Measurements from ENCODE around the gene DNAH7. TPM values are rescaled to one million over a fixed set of nuclear protein-coding genes. Genes with fewer than 3 reads are reported as not detected.

DNAH7 gene
- total RNA-seq, 4 donors from 2014 or later, result 1.3 to 11.9 (median 2.4) TPM

DNA sequence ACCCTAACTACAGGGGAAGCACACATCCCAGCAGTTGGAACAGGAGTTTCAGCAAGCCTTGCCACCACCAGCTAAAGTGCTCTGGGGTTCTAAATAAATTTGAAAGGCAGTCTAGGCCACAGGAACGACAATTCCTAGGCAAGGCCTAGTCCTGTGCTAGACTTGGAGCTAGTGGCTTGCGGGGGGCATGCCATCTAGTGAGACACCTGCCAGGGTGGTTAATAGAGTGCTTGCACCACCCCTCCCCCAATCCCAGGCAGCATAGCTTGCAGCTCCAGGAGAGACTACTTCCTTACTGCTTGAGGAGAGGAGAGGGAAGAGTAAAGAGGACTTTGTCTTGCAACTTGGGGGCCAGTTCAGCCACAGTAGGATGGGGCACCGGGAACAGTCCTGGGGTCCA lies 309.8 kb downstream of the DNAH7 start:
- DNase-seq, result no peak
- Histone ChIP-seq H3K4me1 (no peaks in the 10 kb centered on the region), H3K36me3 (no peaks in the 10 kb centered on the region), H3K27ac (no peak overlapping the region), H3K4me3 (no peak overlapping the region), H3K9me3 (no peaks in the 10 kb centered on the region), H3K27me3 (no peaks in the 10 kb centered on the region)
- TF ChIP-seq, protein P1, sequence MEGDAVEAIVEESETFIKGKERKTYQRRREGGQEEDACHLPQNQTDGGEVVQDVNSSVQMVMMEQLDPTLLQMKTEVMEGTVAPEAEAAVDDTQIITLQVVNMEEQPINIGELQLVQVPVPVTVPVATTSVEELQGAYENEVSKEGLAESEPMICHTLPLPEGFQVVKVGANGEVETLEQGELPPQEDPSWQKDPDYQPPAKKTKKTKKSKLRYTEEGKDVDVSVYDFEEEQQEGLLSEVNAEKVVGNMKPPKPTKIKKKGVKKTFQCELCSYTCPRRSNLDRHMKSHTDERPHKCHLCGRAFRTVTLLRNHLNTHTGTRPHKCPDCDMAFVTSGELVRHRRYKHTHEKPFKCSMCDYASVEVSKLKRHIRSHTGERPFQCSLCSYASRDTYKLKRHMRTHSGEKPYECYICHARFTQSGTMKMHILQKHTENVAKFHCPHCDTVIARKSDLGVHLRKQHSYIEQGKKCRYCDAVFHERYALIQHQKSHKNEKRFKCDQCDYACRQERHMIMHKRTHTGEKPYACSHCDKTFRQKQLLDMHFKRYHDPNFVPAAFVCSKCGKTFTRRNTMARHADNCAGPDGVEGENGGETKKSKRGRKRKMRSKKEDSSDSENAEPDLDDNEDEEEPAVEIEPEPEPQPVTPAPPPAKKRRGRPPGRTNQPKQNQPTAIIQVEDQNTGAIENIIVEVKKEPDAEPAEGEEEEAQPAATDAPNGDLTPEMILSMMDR (IDR thresholded peaks at IDR 0.05), result no peak
- TF ChIP-seq POLR2A (IDR thresholded peaks at IDR 0.05), result no peak

GRCh38 chr2:195756218-195756942 lies 312.3 kb downstream of the DNAH7 start:
- Histone ChIP-seq H3K4me3 (no peak overlapping the region), H3K36me3 (no peaks in the 10 kb centered on the region), H3K27ac (no peak overlapping the region), H3K27me3 (no peaks in the 10 kb centered on the region), H3K9me3 (no peaks in the 10 kb centered on the region), H3K4me1 (no peaks in the 10 kb centered on the region)
- no peak for TF ChIP-seq POLR2A (IDR thresholded peaks at IDR 0.05)
- TF ChIP-seq, protein P1 (IDR thresholded peaks at IDR 0.05), result no peak
- DNase-seq, result no peak

DNA sequence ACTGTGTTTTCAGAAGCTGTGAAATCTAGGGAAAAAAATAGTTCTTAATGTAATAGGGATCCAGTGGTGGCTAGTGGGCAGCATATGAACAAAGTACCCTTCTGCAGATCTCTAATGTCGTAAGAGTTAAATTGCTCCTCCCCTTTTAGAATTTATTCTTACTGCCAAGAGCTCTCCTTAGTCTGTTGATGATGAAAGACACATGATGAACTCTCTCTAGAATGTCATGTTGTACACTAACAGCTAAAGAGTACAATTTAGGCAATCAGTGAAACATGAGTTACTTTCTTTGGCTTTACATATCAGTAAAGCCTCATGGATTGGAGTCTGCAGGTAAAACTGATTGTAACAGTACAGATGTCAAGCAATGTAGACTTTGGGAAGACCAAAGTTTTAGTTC lies 327.4 kb downstream of the DNAH7 start:
- no peaks in the 10 kb centered on the region for H3K9me3 ChIP-seq
- DNase-seq, result no peak
- no peak overlapping the region for H3K4me3 ChIP-seq
- H3K4me1 ChIP-seq, result no peaks in the 10 kb centered on the region
- no peak for TF ChIP-seq POLR2A (IDR thresholded peaks at IDR 0.05)
- TF ChIP-seq, protein P1 (IDR thresholded peaks at IDR 0.05), result no peak
- H3K36me3 ChIP-seq, result peaks cover 0 to 4% (median 0%) of the 10 kb centered on the region in 3 donors
- H3K27me3 ChIP-seq, result no peaks in the 10 kb centered on the region
- no peak overlapping the region for H3K27ac ChIP-seq

GRCh38 chr2:195737511-195738325 lies 330.9 kb downstream of the DNAH7 start:
- no peak overlapping the region for H3K27ac ChIP-seq
- no peak overlapping the region for H3K4me3 ChIP-seq
- no peaks in the 10 kb centered on the region for H3K27me3 ChIP-seq
- H3K36me3 ChIP-seq, result peaks cover 0 to 9% (median 0%) of the 10 kb centered on the region in 3 donors
- H3K9me3 ChIP-seq, result no peaks in the 10 kb centered on the region
- no peak for DNase-seq
- no peaks in the 10 kb centered on the region for H3K4me1 ChIP-seq
- TF ChIP-seq, protein P1 (IDR thresholded peaks at IDR 0.05), result no peak
- TF ChIP-seq POLR2A (IDR thresholded peaks at IDR 0.05), result no peak

DNA sequence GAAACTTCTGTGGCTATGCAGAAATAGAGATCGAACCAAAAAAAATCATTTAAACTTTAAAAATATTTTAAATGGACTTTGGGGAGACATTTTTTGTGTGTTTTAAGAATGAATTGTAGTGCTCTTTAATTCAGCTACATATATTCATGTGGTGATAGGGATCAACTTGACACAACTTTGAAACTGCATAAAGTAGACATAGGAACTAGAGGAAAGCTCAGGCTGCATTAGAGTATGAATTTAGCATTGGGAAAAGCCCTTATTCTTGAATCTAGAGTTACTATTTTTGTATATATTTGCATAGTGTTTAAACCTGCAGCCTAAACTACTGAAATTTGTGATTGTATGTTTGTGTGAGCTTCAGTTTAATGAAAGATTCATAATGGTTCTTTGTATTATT lies 333.3 kb downstream of the DNAH7 start:
- no peak overlapping the region for H3K4me3 ChIP-seq
- DNase-seq, result no peak
- no peaks in the 10 kb centered on the region for H3K4me1 ChIP-seq
- H3K27me3 ChIP-seq, result no peaks in the 10 kb centered on the region
- no peak overlapping the region for H3K27ac ChIP-seq
- TF ChIP-seq POLR2A (IDR thresholded peaks at IDR 0.05), result no peak
- TF ChIP-seq, protein P1 (IDR thresholded peaks at IDR 0.05), result no peak
- peaks cover 0 to 9% (median 0%) of the 10 kb centered on the region in 3 donors for H3K36me3 ChIP-seq
- no peaks in the 10 kb centered on the region for H3K9me3 ChIP-seq
